ENCODE data around the gene PTPN9.

Gene PTPN9

DNA sequence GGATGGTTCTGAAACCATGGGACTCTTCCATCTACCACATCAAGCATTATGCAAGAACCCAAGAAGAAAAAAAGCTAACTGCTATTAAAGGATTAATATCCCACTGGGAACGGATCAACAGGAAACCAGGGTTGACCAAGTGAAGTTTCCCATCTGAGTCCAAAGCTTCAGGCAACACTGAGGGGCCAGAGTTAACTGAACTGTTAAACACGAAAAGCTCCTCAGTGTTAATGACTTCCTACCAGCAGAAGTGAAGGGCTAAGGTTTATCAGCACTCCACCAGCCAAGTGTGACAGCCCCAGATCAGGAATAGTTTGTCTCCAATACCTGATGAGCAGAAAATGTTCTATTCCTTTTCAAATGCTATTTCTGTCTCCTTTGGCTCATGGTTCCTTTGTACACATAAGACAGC is 36.7 kb downstream of the PTPN9 start:
- ATAC-seq: no peak
- no peak for TF ChIP-seq ZFP30 (CRISPR knock-in tag; IDR thresholded peaks at IDR 0.05)
- TF ChIP-seq ESRRG (CRISPR knock-in tag; IDR thresholded peaks at IDR 0.05): no peak
- TF ChIP-seq OSR1 (CRISPR knock-in tag; IDR thresholded peaks at IDR 0.05): no peak
- TF ChIP-seq, protein P1, sequence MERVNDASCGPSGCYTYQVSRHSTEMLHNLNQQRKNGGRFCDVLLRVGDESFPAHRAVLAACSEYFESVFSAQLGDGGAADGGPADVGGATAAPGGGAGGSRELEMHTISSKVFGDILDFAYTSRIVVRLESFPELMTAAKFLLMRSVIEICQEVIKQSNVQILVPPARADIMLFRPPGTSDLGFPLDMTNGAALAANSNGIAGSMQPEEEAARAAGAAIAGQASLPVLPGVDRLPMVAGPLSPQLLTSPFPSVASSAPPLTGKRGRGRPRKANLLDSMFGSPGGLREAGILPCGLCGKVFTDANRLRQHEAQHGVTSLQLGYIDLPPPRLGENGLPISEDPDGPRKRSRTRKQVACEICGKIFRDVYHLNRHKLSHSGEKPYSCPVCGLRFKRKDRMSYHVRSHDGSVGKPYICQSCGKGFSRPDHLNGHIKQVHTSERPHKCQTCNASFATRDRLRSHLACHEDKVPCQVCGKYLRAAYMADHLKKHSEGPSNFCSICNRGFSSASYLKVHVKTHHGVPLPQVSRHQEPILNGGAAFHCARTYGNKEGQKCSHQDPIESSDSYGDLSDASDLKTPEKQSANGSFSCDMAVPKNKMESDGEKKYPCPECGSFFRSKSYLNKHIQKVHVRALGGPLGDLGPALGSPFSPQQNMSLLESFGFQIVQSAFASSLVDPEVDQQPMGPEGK (CRISPR knock-in tag; IDR thresholded peaks at IDR 0.05; ENCODE audit: borderline replicate concordance): no peak
- TF ChIP-seq TSHZ2 (CRISPR knock-in tag; IDR thresholded peaks at IDR 0.05): no peak
- no peak for TF ChIP-seq ARNTL (CRISPR knock-in tag; IDR thresholded peaks at IDR 0.05; ENCODE audit: borderline replicate concordance, low read depth)
- TF ChIP-seq ISL1 (CRISPR knock-in tag; IDR thresholded peaks at IDR 0.05): no peak
- TF ChIP-seq GLIS3 (CRISPR knock-in tag; IDR thresholded peaks at IDR 0.05): no peak
- TF ChIP-seq ZNF565 (CRISPR knock-in tag; conservative IDR thresholded peaks at IDR 0.05; ENCODE audit: low read depth): no peak
- TF ChIP-seq, protein P2, sequence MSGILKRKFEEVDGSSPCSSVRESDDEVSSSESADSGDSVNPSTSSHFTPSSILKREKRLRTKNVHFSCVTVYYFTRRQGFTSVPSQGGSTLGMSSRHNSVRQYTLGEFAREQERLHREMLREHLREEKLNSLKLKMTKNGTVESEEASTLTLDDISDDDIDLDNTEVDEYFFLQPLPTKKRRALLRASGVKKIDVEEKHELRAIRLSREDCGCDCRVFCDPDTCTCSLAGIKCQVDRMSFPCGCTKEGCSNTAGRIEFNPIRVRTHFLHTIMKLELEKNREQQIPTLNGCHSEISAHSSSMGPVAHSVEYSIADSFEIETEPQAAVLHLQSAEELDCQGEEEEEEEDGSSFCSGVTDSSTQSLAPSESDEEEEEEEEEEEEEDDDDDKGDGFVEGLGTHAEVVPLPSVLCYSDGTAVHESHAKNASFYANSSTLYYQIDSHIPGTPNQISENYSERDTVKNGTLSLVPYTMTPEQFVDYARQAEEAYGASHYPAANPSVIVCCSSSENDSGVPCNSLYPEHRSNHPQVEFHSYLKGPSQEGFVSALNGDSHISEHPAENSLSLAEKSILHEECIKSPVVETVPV (CRISPR knock-in tag; IDR thresholded peaks at IDR 0.05): no peak
- TF ChIP-seq CREB5 (CRISPR knock-in tag; IDR thresholded peaks at IDR 0.05; ENCODE audit: low read depth): no peak
- no peak for TF ChIP-seq TCF4 (CRISPR knock-in tag; IDR thresholded peaks at IDR 0.05; ENCODE audit: borderline replicate concordance)
- no peak for TF ChIP-seq POU6F1 (CRISPR knock-in tag; IDR thresholded peaks at IDR 0.05; ENCODE audit: borderline replicate concordance, low read depth)
- no peak for TF ChIP-seq TOX (CRISPR knock-in tag; IDR thresholded peaks at IDR 0.05; ENCODE audit: borderline replicate concordance)
- TF ChIP-seq ZC3H10 (CRISPR knock-in tag; IDR thresholded peaks at IDR 0.05): no peak
- no peak for TF ChIP-seq RARB (CRISPR knock-in tag; IDR thresholded peaks at IDR 0.05)
- TF ChIP-seq PPARA (CRISPR knock-in tag; IDR thresholded peaks at IDR 0.05; ENCODE audit: borderline replicate concordance): no peak
- TF ChIP-seq ZNF70 (CRISPR knock-in tag; IDR thresholded peaks at IDR 0.05): no peak

DNA sequence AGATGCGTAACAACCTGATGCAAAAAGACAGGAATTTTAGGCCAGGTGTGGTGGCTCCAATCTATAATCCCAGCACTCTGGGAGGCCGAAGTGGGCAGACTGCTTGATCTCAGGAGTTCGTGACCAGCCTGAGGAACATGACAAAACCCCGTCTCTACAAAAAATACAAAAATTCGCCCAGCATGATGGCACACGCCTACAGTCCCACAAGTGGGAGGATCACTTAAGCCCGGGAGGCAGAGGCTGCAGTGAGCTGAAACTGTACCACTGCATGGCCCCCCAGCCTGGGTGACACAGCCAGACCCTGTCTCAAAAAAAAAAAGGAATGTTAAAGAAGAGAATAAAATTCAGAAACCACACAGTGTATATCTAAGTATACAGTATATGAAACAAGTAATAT is 40.7 kb downstream of the PTPN9 start:
- TF ChIP-seq ZC3H10 (CRISPR knock-in tag; IDR thresholded peaks at IDR 0.05): no peak
- no peak for TF ChIP-seq ISL1 (CRISPR knock-in tag; IDR thresholded peaks at IDR 0.05)
- TF ChIP-seq TCF4 (CRISPR knock-in tag; IDR thresholded peaks at IDR 0.05; ENCODE audit: borderline replicate concordance): no peak
- TF ChIP-seq, protein P2 (CRISPR knock-in tag; IDR thresholded peaks at IDR 0.05): no peak
- TF ChIP-seq POU6F1 (CRISPR knock-in tag; IDR thresholded peaks at IDR 0.05; ENCODE audit: borderline replicate concordance, low read depth): no peak
- no peak for TF ChIP-seq ZNF8 (CRISPR knock-in tag; IDR thresholded peaks at IDR 0.05)
- no peak for TF ChIP-seq ZNF565 (CRISPR knock-in tag; conservative IDR thresholded peaks at IDR 0.05; ENCODE audit: low read depth)
- no peak for ATAC-seq

Measured in SK-N-SH treated with all-trans-retinoic acid at 6 μM for 48 hours (cell line).